HCT116 (cell line): ENCODE results near the gene TMEM182. TPM values are rescaled to one million over a fixed set of nuclear protein-coding genes. Genes with fewer than 3 reads are reported as not detected.

Experiments
- ATAC-seq: fragments of 200-7000 bp; cut with Tn5 transposase; 2 replicates; pipeline ENCODE4 v1.9.1; 2020; ENCODE audit warnings: mild to moderate bottlenecking, moderate library complexity
- BruUV-seq: library from RNA; stranded (reverse); fragments of 400-500 nt; replicated peaks from 2 replicates; lab custom pipeline; 2021; lab: Mats Ljungman, UMichigan
- CTCF ChIA-PET: fragments of 300-600 bp; sonication (Branson Sonifier 250); formaldehyde crosslinking; loops from one replicate; lab custom pipeline; 2021; ENCODE audit warnings: antibody characterized with exemption; lab: Charles Lee
- POLR2A ChIA-PET: fragments of 300-600, 350-600 bp; sonication (Branson Sonifier 250); formaldehyde crosslinking; loops from one replicate; lab custom pipeline; 2021; ENCODE audit warnings: antibody characterized with exemption; lab: Charles Lee
- RAD21 ChIA-PET, 2 experiments: fragments of 300-600 bp; sonication (Branson Sonifier 250); formaldehyde crosslinking; loops; one replicate each; lab custom pipeline; 2023; ENCODE audit warnings: low total read pairs in 2 of 2; ENCODE audit not compliant: uncharacterized antibody in 2 of 2, unreplicated experiment in 2 of 2, low non-redundant PET in 1 of 2; lab: Charles Lee
- DNase-seq: peaks from one replicate; pipeline ENCODE4 v3.0.0-alpha.2; 2010; ENCODE audit warnings: low read depth, low spot score
- H2AFZ ChIP-seq: fragments of 200-600 bp; shearing (Covaris generic), sonication (generic); 2 replicates; pipeline ENCODE4 v1.6.1; 2017; ENCODE audit warnings: low read depth, mixed run types, mixed read lengths, antibody characterized with exemption, low read length; ENCODE audit not compliant: poor library complexity, severe bottlenecking
- H3K27ac ChIP-seq: 2 replicates; pipeline ENCODE4 v1.5.1; 2012; ENCODE audit warnings: low read depth, low read length
- H3K27me3 ChIP-seq: fragments of 200-600 bp; sonication (generic); 2 replicates; pipeline ENCODE4 v1.6.1; 2016; ENCODE audit warnings: mixed run types, low read length, mixed read lengths; ENCODE audit not compliant: insufficient read depth
- H3K36me3 ChIP-seq, 2 experiments: fragments of 200-500 bp in 1 of 2; fragments of 200-600 bp in 1 of 2; sonication (Bioruptor generic) in 1 of 2; sonication (generic) in 1 of 2; 2 replicates each; pipeline versions ENCODE4 v1.5.1 to v1.6.1; 2014 to 2016; ENCODE audit warnings: low read length in 2 of 2, inconsistent platforms in 1 of 2, mixed read lengths in 1 of 2, mixed run types in 1 of 2; ENCODE audit not compliant: insufficient read depth in 2 of 2, control insufficient read depth in 1 of 2
- H3K4me1 ChIP-seq, 2 experiments: fragments of 200-600 bp in 1 of 2; sonication (generic) in 1 of 2; 2 replicates each; pipeline versions ENCODE4 v1.5.1 to v1.6.1; 2012 to 2017; ENCODE audit warnings: low read length in 2 of 2, inconsistent platforms in 1 of 2, mild to moderate bottlenecking in 1 of 2, mixed read lengths in 1 of 2, mixed run types in 1 of 2, moderate library complexity in 1 of 2; ENCODE audit not compliant: insufficient read depth in 2 of 2, control insufficient read depth in 1 of 2
- H3K4me2 ChIP-seq: fragments of 200-600 bp; sonication (generic); 2 replicates; pipeline ENCODE4 v1.6.1; 2017; ENCODE audit warnings: mixed run types, low read length, mixed read lengths
- H3K4me3 ChIP-seq, 2 experiments: fragments of 200-600 bp in 1 of 2; sonication (generic) in 1 of 2; replicated peaks in 1 of 2; 2 replicates each; pipeline ENCODE4 v1.5.1; 2011 to 2016; ENCODE audit warnings: low read length in 2 of 2, control low read depth in 1 of 2, low read depth in 1 of 2, mild to moderate bottlenecking in 1 of 2, mixed read lengths in 1 of 2, mixed run types in 1 of 2
- H3K79me2 ChIP-seq: fragments of 200-600 bp; sonication (generic); 2 replicates; pipeline ENCODE4 v1.6.1; 2017; ENCODE audit warnings: mild to moderate bottlenecking, mixed run types, low read length, moderate library complexity, mixed read lengths; ENCODE audit not compliant: insufficient read depth
- H3K9ac ChIP-seq: fragments of 200-600 bp; sonication (generic); 2 replicates; pipeline ENCODE4 v1.6.1; 2016; ENCODE audit warnings: low read length, mixed read lengths
- H3K9me2 ChIP-seq: fragments of 200-600 bp; sonication (generic), shearing (Covaris generic); 2 replicates; pipeline ENCODE4 v1.6.1; 2017; ENCODE audit warnings: mixed run types, mild to moderate bottlenecking, moderate library complexity; ENCODE audit not compliant: insufficient read depth
- H3K9me3 ChIP-seq, 2 experiments: fragments of 200-500 bp in 1 of 2; fragments of 200-600 bp in 1 of 2; sonication (Bioruptor generic) in 1 of 2; sonication (generic) in 1 of 2; 2 replicates each; pipeline ENCODE4 v1.6.1; 2014 to 2017; ENCODE audit warnings: low read length in 2 of 2, mixed read lengths in 2 of 2, inconsistent platforms in 1 of 2, low read depth in 1 of 2, mild to moderate bottlenecking in 1 of 2, mixed run types in 1 of 2, moderate library complexity in 1 of 2; ENCODE audit not compliant: control insufficient read depth in 1 of 2, insufficient read depth in 1 of 2
- H4K20me1 ChIP-seq: fragments of 200-600 bp; sonication (generic), shearing (Covaris generic); 2 replicates; pipeline ENCODE4 v1.6.1; 2017; ENCODE audit warnings: mixed run types, mild to moderate bottlenecking, moderate library complexity; ENCODE audit not compliant: insufficient read depth
- ELF1 ChIP-seq: IDR thresholded peaks from 2 replicates; pipeline ENCODE4 v1.6.1; 2012; ENCODE audit warnings: low read depth, borderline replicate concordance
- EZH2phosphoT487 ChIP-seq: fragments of 200-600 bp; IDR thresholded peaks from 2 replicates; pipeline ENCODE4 v1.6.1; 2018; ENCODE audit warnings: antibody characterized with exemption, borderline replicate concordance
- FOSL1 ChIP-seq: IDR thresholded peaks from 2 replicates; pipeline ENCODE4 v1.6.1; 2012; ENCODE audit warnings: low read depth
- JUND ChIP-seq: IDR thresholded peaks from 2 replicates; pipeline ENCODE4 v1.6.1; 2012
- POLR2A ChIP-seq: IDR thresholded peaks from 2 replicates; pipeline ENCODE4 v1.7.0; 2011; ENCODE audit warnings: borderline replicate concordance; ENCODE audit not compliant: insufficient read depth, insufficient read length; ENCODE audit errors: extremely low read depth
- REST ChIP-seq: IDR thresholded peaks from 2 replicates; pipeline ENCODE4 v1.6.1; 2012; ENCODE audit warnings: low read depth
- SIN3A ChIP-seq: IDR thresholded peaks from 2 replicates; pipeline ENCODE4 v1.6.1; 2012; ENCODE audit warnings: low read depth
- SP1 ChIP-seq: IDR thresholded peaks from 2 replicates; pipeline ENCODE4 v1.6.1; 2012; ENCODE audit warnings: low read depth
- TCF7L2 ChIP-seq: IDR thresholded peaks from 2 replicates; pipeline ENCODE4 v1.7.0; 2011; ENCODE audit warnings: borderline replicate concordance, inconsistent platforms; ENCODE audit not compliant: insufficient read depth, insufficient read length; ENCODE audit errors: extremely low read depth
- YY1 ChIP-seq: IDR thresholded peaks from 2 replicates; pipeline ENCODE4 v1.6.1; 2011; ENCODE audit warnings: low read length, low read depth, moderate library complexity, mild to moderate bottlenecking; ENCODE audit not compliant: insufficient replicate concordance; ENCODE audit errors: extremely low read depth
- ZFX ChIP-seq: fragments of 450-650 bp; IDR thresholded peaks from 2 replicates; pipeline ENCODE4 v1.6.1; 2017
- intact Hi-C: fragments of 100-400 bp; cut with micrococcal nuclease; formaldehyde crosslinking; loops from 2 replicates; pipeline ENCODE4 v1.10.0; 2022
- total RNA-seq: library from RNA; stranded (reverse); gene quantifications from one replicate; pipeline ENCODE4 v1.2.1, GENCODE V29; 2021; ENCODE audit not compliant: unreplicated experiment
- TF ChIP-seq, protein P1 (sequence below), 3 experiments: fragments of 200-600 bp in 1 of 3; sonication (generic) in 1 of 3; IDR thresholded peaks in 2 of 3; conservative IDR thresholded peaks in 1 of 3; 2 replicates each; pipeline ENCODE4 v1.5.1; 2012 to 2017; ENCODE audit warnings: low read depth in 2 of 3, low read length in 2 of 3, antibody characterized with exemption in 1 of 3, borderline replicate concordance in 1 of 3, control low read depth in 1 of 3, mild to moderate bottlenecking in 1 of 3, mixed read lengths in 1 of 3, mixed run types in 1 of 3, moderate library complexity in 1 of 3; ENCODE audit not compliant: insufficient read depth in 1 of 3
- TF ChIP-seq, protein P2 (sequence below): IDR thresholded peaks from 2 replicates; pipeline ENCODE4 v1.6.1; 2012

Gene TMEM182
- total RNA-seq, 1 experiment from 2014 or later, result 8.4 TPM

- H3K4me1 ChIP-seq, result no peaks in the 10 kb centered on the region
- CTCF ChIA-PET, result interaction anchor here (3.2 kb wide), 1 partner anchor 9 kb away, joined by 51 read pairs; the partner anchor contains the start of gene TMEM182
- H3K36me3 ChIP-seq, result no peaks in the 10 kb centered on the region
- H3K27me3 ChIP-seq, result no peaks in the 10 kb centered on the region
- H3K9me3 ChIP-seq, result no peaks in the 10 kb centered on the region
- no peaks in the 10 kb centered on the region for H4K20me1 ChIP-seq
- DNase-seq, result no peak
- no peak overlapping the region for H3K4me3 ChIP-seq
- RAD21 ChIA-PET, result no interaction called here
- H3K27ac ChIP-seq, result no peak overlapping the region
- no peak for ATAC-seq
- H3K9ac ChIP-seq, result no peak overlapping the region
- intact Hi-C loops, result no loop called here
- H2AFZ ChIP-seq, result no peak overlapping the region
- TF ChIP-seq TCF7L2 (no peak), EZH2phosphoT487 (no peak), SP1 (no peak), YY1 (no peak), POLR2A (no peak), ELF1 (no peak)
- TF ChIP-seq, protein P1, sequence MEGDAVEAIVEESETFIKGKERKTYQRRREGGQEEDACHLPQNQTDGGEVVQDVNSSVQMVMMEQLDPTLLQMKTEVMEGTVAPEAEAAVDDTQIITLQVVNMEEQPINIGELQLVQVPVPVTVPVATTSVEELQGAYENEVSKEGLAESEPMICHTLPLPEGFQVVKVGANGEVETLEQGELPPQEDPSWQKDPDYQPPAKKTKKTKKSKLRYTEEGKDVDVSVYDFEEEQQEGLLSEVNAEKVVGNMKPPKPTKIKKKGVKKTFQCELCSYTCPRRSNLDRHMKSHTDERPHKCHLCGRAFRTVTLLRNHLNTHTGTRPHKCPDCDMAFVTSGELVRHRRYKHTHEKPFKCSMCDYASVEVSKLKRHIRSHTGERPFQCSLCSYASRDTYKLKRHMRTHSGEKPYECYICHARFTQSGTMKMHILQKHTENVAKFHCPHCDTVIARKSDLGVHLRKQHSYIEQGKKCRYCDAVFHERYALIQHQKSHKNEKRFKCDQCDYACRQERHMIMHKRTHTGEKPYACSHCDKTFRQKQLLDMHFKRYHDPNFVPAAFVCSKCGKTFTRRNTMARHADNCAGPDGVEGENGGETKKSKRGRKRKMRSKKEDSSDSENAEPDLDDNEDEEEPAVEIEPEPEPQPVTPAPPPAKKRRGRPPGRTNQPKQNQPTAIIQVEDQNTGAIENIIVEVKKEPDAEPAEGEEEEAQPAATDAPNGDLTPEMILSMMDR (IDR thresholded peaks at IDR 0.05 in 2 of 3, conservative IDR thresholded peaks at IDR 0.05 in 1 of 3; ENCODE audit: borderline replicate concordance in 1 of 3, insufficient read depth in 1 of 3, low read depth in 2 of 3, low read length in 2 of 3), result no peak
- TF ChIP-seq, protein P2, sequence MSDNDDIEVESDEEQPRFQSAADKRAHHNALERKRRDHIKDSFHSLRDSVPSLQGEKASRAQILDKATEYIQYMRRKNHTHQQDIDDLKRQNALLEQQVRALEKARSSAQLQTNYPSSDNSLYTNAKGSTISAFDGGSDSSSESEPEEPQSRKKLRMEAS, result no peak
- no peaks in the 10 kb centered on the region for H3K79me2 ChIP-seq
- no peaks in the 10 kb centered on the region for H3K9me2 ChIP-seq
- H3K4me2 ChIP-seq, result no peak overlapping the region
- BruUV-seq, result no TSS peak
- POLR2A ChIA-PET, result no interaction called here
Measured at GRCh38 chr2:102755284-102755683, 6.5 kb upstream of the TMEM182 start.

GRCh38 chr2:102758439-102758838 lies 3.4 kb upstream of the TMEM182 start:
- Histone ChIP-seq H3K27me3 (no peaks in the 10 kb centered on the region), H3K4me1 (no peaks in the 10 kb centered on the region), H3K9me2 (no peaks in the 10 kb centered on the region), H4K20me1 (no peaks in the 10 kb centered on the region), H3K36me3 (no peaks in the 10 kb centered on the region), H3K79me2 (no peaks in the 10 kb centered on the region), H3K4me2 (no peak overlapping the region), H3K9ac (no peak overlapping the region), H3K9me3 (no peaks in the 10 kb centered on the region)
- no TSS peak for BruUV-seq
- TF ChIP-seq, protein P2, result no peak
- TF ChIP-seq JUND (no peak), REST (no peak), ZFX (no peak), FOSL1 (no peak), SIN3A (no peak), ELF1 (no peak)
- TF ChIP-seq, all 23 proteins: peak for 0
- DNase-seq (no peak), ATAC-seq (no peak)
- Histone ChIP-seq H3K27ac (no peak overlapping the region), H3K4me3 (no peak overlapping the region), H2AFZ (no peak overlapping the region)
- POLR2A ChIA-PET, result no interaction called here
- RAD21 ChIA-PET, result no interaction called here
- intact Hi-C loops, result no loop called here
- CTCF ChIA-PET, result interaction anchor here (0.7 kb wide), 1 partner anchor 47 kb away, joined by 3 read pairs; no protein-coding TSS in a partner anchor
